CD8-positive, alpha-beta memory T cell (primary cell): ENCODE data around the gene HSPG2. TPM values are rescaled to one million over a fixed set of nuclear protein-coding genes. Genes with fewer than 3 reads are reported as not detected.
A peak's percentile ranks its signal among the peaks of the same experiment; 100 is the strongest.

Experiments used
- CTCF ChIA-PET: fragments of 350-600 bp; sonication (Branson Sonifier 250); formaldehyde crosslinking; loops from one replicate; lab custom pipeline; 2021; ENCODE audit warnings: antibody characterized with exemption; lab: Charles Lee
- POLR2A ChIA-PET: fragments of 350-600 bp; sonication (Branson Sonifier 250); formaldehyde crosslinking; loops from one replicate; lab custom pipeline; 2021; ENCODE audit warnings: antibody characterized with exemption; lab: Charles Lee
- DNase-seq, 5 donors: peaks; one replicate each; pipeline versions ENCODE4 v3.0.0 to v3.0.0-alpha.2; 2020 to 2022; ENCODE audit warnings: mixed read lengths in 1 of 5
- H3K27ac ChIP-seq: one replicate; pipeline ENCODE4 v1.7.0; 2013; ENCODE audit warnings: low read depth, mild to moderate bottlenecking, low read length, moderate library complexity
- H3K27me3 ChIP-seq: 2 replicates; pipeline ENCODE4 v1.7.0; 2013; ENCODE audit warnings: low read length, mild to moderate bottlenecking; ENCODE audit not compliant: insufficient read depth, poor library complexity, severe bottlenecking
- H3K36me3 ChIP-seq: 2 replicates; pipeline ENCODE4 v1.7.0; 2013; ENCODE audit warnings: mild to moderate bottlenecking, low read length, moderate library complexity; ENCODE audit not compliant: insufficient read depth
- H3K4me1 ChIP-seq: 2 replicates; pipeline ENCODE4 v1.7.0; 2013; ENCODE audit warnings: mild to moderate bottlenecking, low read length, moderate library complexity; ENCODE audit not compliant: insufficient read depth
- H3K4me3 ChIP-seq: 2 replicates; pipeline ENCODE4 v1.7.0; 2013; ENCODE audit warnings: mild to moderate bottlenecking, low read length
- H3K9me3 ChIP-seq: 2 replicates; pipeline ENCODE4 v1.7.0; 2013; ENCODE audit warnings: mild to moderate bottlenecking, low read length
- H3K27ac Mint-ChIP-seq, 8 donors: one replicate each; pipeline ENCODE4 v1.8.0; 2020 to 2021; ENCODE audit warnings: mixed read lengths in 8 of 8, mild to moderate bottlenecking in 6 of 8, inconsistent platforms in 3 of 8, moderate library complexity in 3 of 8
- H3K27me3 Mint-ChIP-seq, 2 donors: one replicate each; pipeline ENCODE4 v1.8.0; 2020 to 2021; ENCODE audit warnings: mixed read lengths in 2 of 2, mild to moderate bottlenecking in 1 of 2, moderate library complexity in 1 of 2
- H3K36me3 Mint-ChIP-seq, 3 donors: one replicate each; pipeline ENCODE4 v1.8.0; 2020 to 2021; ENCODE audit warnings: mixed read lengths in 3 of 3, inconsistent platforms in 1 of 3, mild to moderate bottlenecking in 1 of 3
- H3K4me1 Mint-ChIP-seq, 3 donors: one replicate each; pipeline ENCODE4 v1.8.0; 2020 to 2021; ENCODE audit warnings: mixed read lengths in 3 of 3, inconsistent platforms in 1 of 3, mild to moderate bottlenecking in 1 of 3
- H3K4me3 Mint-ChIP-seq, 7 donors: one replicate each; pipeline ENCODE4 v1.8.0; 2020 to 2021; ENCODE audit warnings: mixed read lengths in 7 of 7, mild to moderate bottlenecking in 6 of 7, moderate library complexity in 4 of 7, inconsistent platforms in 2 of 7
- H3K9me3 Mint-ChIP-seq, 5 donors: one replicate each; pipeline ENCODE4 v1.8.0; 2020 to 2022; ENCODE audit warnings: mixed read lengths in 5 of 5, mild to moderate bottlenecking in 3 of 5, moderate library complexity in 2 of 5, inconsistent platforms in 1 of 5
- polyA plus RNA-seq: library from polyadenylated mRNA; unstranded; fragments of 300-500 nt; fragmentation: Illumina TruSeq; gene quantifications from one replicate; pipeline ENCODE4 v1.2.3, GENCODE V29; 2021
- total RNA-seq, 2 experiments: library from RNA; stranded (reverse); gene quantifications; one replicate each; pipeline ENCODE4 v1.2.3, GENCODE V29; 2021

HSPG2 gene
- total and polyA plus RNA-seq, 3 experiments from 2014 or later, result 0.24 to 0.72 TPM; not detected in 1

DNA sequence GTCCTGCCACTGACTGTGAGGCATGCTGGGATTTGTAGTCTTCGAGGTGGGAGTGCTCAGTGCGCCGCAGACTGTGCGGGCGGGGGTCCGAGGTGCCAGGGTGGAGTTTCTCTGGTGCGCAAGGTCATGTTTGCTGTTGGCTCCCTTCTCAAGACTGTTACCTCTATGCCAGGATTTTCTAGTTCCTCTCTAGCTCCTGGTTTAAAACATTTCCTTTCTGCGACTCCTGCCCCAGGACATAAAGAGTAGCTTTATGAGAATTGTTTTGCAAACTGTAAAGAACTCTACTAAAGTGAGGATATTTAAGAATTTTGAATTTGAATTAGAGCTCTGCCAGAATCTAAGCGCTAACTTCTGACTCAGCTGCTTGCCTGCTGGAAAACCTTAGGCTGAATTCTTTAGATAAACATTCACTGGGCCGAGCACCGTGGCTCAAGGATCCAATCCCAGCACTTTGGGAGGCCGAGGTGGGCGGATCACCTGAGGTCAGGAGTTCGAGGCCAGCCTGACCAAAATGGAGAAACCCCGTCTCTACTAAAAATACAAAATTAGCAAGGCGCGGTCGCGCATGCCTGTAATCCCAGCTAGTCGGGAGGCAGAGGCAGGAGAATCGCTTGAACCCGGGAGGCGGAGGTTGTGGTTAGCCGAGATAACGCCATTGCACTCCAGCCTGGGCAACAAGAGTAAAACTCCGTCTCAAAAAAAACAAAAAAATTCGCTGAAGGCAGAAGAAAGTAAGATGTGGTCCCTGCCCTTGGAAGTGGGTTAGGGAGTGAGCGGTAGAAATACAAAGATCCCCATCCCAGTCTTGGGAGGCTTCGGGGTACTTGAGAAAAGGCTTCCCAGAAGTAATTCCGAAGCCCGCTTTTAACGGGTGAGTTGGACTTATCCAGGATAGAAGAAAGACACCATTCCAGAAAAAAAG, 153.2 kb downstream of the HSPG2 start:
- Mint-ChIP-seq H3K4me1 (peaks cover 21 to 35% (median 32%) of the 10 kb centered on the region in 3 donors), H3K27ac (peak overlapping the region; percentile 100), H3K27me3 (peaks cover 4 to 7% of the 10 kb centered on the region in 2 donors), H3K36me3 (peaks cover 0 to 14% (median 0%) of the 10 kb centered on the region in 3 donors), H3K4me3 (peak overlapping the region; percentile 91 to 99 (median 98)), H3K9me3 (peaks cover 0 to 2% (median 0%) of the 10 kb centered on the region in 5 donors)
- no peak for DNase-seq
- Histone ChIP-seq H3K27ac (peak overlapping the region; percentile 100), H3K36me3 (no peaks in the 10 kb centered on the region), H3K4me3 (peak overlapping the region; percentile 99), H3K4me1 (peaks cover 27% of the 10 kb centered on the region), H3K27me3 (no peaks in the 10 kb centered on the region), H3K9me3 (no peaks in the 10 kb centered on the region)
- ChIA-PET POLR2A (interaction anchor here (0.5 to 2.0 kb wide), 3 partner anchors 61 to 268 kb away, joined by 3 to 12 read pairs (median 5); partner anchors contain the start of gene CDC42), CTCF (no interaction called here)

DNA sequence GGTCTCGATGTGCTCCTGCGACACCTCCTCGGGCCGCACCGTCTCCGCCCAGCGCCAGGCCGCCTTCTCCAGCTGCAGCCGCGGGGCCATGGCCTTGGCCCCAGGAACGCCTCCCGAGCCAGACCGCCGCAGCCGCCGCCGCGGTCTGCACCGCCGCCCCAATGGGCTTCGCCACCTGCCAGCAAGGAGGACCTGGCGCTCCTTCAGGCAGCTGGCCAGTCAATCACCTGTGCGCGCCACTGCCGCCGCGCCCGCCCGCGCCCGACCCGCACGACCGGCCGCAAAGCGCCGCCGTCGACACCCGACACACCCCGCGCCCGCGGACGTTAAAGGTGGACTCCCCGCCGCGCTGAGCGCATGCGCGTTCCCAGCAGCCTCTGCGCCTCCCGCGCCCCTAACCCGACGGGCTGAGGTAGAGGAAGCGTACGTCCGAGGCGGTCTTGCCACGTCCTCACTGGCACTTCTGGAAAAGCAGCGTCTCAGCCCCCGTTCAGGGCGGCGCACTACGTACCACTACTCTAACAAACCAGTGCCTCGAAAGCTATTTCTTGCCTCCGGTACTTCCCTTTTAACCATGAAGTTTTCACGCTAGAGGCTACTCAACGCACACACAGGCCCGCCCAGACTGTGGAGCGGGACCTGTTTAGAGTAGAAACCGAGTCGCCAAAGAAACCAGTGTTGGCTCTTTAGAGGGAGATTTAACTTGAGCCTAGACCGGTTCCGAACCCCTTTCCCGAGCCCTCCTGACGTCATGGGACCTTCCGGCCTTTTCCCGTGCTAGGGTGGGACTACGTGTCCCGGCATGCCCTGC, 154.0 kb downstream of the HSPG2 start, which contains the start of gene USP48:
TSS of gene USP48 (minus strand) at position 282 of the 811 bp plus-strand sequence. CDS start at position 90, 192 bp downstream.
- Histone ChIP-seq H3K36me3 (no peaks in the 10 kb centered on the region), H3K27me3 (no peaks in the 10 kb centered on the region), H3K27ac (peak within 1 kb of the TSS; percentile 100), H3K4me1 (peaks cover 27% of the 10 kb centered on the region), H3K9me3 (no peaks in the 10 kb centered on the region), H3K4me3 (peak within 1 kb of the TSS; percentile 99)
- Mint-ChIP-seq H3K4me3 (peak within 1 kb of the TSS; percentile 91 to 99 (median 98)), H3K9me3 (peaks cover 0 to 2% (median 0%) of the 10 kb centered on the region in 5 donors), H3K27ac (peak within 1 kb of the TSS; percentile 100), H3K27me3 (peaks cover 0 to 7% of the 10 kb centered on the region in 2 donors), H3K4me1 (peaks cover 25 to 41% (median 36%) of the 10 kb centered on the region in 3 donors), H3K36me3 (peaks cover 0 to 17% (median 0%) of the 10 kb centered on the region in 3 donors)
- DNase-seq, result peak; percentile 94 to 98 (median 97)
- CTCF ChIA-PET, result interaction anchor here (1.2 to 1.9 kb wide), 3 partner anchors 13 to 257 kb away, joined by 3 to 7 read pairs (median 4); no protein-coding TSS in a partner anchor
- POLR2A ChIA-PET, result interaction anchor here (0.5 to 2.0 kb wide), 4 partner anchors 10 to 269 kb away, joined by 3 to 12 read pairs (median 4); partner anchors contain the start of gene CDC42

DNA sequence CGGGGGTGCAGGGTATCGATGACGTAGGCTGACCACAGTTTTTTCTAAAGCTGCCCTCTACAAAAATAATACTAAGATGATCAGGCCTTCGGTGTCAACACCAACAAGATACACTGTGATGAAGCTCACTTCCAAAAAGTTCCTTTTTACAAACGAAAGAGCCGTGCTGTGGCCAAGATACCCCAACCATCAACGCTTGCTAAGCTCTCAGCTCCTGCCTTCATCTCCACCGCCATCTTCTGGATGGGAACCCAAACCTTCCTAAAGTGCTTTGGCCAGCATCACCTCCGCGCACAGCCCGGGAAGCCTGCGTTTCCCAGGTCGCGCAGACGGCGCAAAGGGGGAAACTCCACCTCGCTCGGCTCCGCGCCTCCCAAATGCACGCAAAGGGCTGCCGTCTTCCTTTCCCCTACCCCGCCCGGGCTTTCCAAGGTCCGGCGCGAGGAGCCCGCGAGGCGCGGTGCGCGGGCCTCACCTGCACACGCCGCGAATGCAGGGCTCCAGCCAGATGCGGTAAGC, 154.7 kb downstream of the HSPG2 start:
- H3K36me3 Mint-ChIP-seq, result peaks cover 0 to 19% (median 0%) of the 10 kb centered on the region in 3 donors
- DNase-seq, result peak; percentile 37 to 60 (median 47)
- CTCF ChIA-PET, result interaction anchor here (1.0 to 1.9 kb wide), 6 partner anchors 12 to 258 kb away, joined by 3 to 7 read pairs (median 3); no protein-coding TSS in a partner anchor

DNA sequence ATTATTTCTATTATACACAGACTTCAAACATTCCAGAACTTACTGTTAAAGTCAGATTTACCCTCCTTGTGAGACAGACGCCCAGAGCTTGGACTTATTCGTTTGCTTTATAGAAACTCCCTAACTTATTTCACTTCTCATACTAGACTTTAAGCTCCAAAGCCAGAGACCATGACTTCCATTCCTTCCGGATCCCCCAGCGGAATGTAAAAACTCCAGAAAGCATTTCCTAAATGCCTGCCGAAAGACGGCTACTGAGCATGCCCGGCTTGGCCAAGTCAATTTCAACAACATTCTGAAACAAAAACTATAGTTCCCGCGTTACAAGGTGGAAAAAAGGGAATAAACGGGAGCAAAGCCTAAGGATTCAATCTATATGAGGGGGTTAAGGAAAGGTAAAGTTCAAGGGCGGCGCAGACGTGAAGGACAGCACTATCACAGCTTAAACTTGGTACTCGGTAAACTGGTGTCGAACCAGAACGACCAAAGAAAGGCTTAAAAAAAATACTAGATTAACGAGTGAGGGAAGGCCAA, 155.2 kb downstream of the HSPG2 start:
- Histone ChIP-seq H3K27ac (peak overlapping the region; percentile 100), H3K27me3 (no peaks in the 10 kb centered on the region), H3K36me3 (no peaks in the 10 kb centered on the region), H3K4me1 (peaks cover 27% of the 10 kb centered on the region), H3K4me3 (peak overlapping the region; percentile 99), H3K9me3 (no peaks in the 10 kb centered on the region)
- Mint-ChIP-seq H3K27me3 (peaks cover 0 to 5% of the 10 kb centered on the region in 2 donors), H3K4me1 (peaks cover 31 to 51% (median 46%) of the 10 kb centered on the region in 3 donors), H3K9me3 (peaks cover 0 to 2% (median 0%) of the 10 kb centered on the region in 5 donors), H3K27ac (peak overlapping the region; percentile 92 to 100 (median 100)), H3K36me3 (peaks cover 0 to 19% (median 0%) of the 10 kb centered on the region in 3 donors), H3K4me3 (peak overlapping the region; percentile 91 to 99 (median 98))
- ChIA-PET CTCF (interaction anchor here (1.0 to 1.9 kb wide), 6 partner anchors 12 to 258 kb away, joined by 3 to 7 read pairs (median 3); no protein-coding TSS in a partner anchor), POLR2A (interaction anchor here (0.6 to 2.0 kb wide), 5 partner anchors 8 to 271 kb away, joined by 3 to 12 read pairs (median 5); partner anchors contain the start of gene CDC42)
- no peak for DNase-seq

More for the DNA sequence above, 154.7 kb downstream of the HSPG2 start:
- Histone ChIP-seq H3K27ac (peak overlapping the region; percentile 100), H3K36me3 (no peaks in the 10 kb centered on the region), H3K9me3 (no peaks in the 10 kb centered on the region), H3K4me3 (peak overlapping the region; percentile 99), H3K27me3 (no peaks in the 10 kb centered on the region), H3K4me1 (peaks cover 27% of the 10 kb centered on the region)
- Mint-ChIP-seq H3K4me1 (peaks cover 28 to 46% (median 41%) of the 10 kb centered on the region in 3 donors), H3K4me3 (peak overlapping the region; percentile 91 to 99 (median 98)), H3K27me3 (peaks cover 0 to 5% of the 10 kb centered on the region in 2 donors), H3K9me3 (peaks cover 0 to 2% (median 0%) of the 10 kb centered on the region in 5 donors), H3K27ac (peak overlapping the region; percentile 92 to 100 (median 100))
- POLR2A ChIA-PET, result interaction anchor here (1.4 to 2.0 kb wide), 3 partner anchors 9 to 271 kb away, joined by 3 to 12 read pairs (median 5); partner anchors contain the start of gene CDC42

DNA sequence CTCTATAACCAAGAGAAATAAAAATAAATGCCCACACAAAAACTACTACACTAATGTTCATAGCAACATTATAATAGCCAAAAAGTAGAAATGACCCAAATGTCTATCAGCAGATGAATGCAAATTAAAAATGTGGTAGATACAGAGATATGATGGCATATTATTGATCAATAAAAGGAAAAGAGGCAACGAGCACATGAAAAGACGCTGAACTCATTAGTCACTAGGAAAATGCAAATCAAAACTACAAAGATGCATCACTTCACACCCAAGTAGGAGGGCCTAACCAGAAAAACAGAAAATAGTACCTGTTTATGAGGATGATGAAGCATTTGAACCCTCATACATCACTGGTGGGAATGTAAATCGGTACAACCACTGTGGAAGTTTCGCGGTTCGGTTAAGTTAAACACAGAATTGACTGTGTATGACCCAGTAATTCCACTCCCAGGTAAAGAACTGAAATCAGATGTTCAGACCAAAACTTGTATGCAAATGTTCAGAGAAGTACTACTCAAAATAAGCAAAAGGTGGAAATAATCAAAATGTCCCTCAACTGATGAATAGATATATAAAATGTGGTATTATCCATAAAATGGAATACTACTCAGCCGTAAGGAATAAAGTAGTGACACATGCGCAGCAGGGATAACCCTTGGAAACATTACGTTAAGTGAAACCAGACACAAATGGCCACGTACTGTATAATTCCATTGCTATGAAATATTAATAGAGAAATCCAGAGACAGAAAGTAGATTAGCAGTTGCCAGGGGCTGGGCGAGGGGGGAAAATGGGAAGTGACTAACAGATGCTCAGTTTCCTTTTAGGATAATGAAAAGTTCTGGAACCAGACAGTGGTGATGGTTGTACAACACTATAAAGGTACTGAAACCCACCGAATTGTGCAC, 157.2 kb downstream of the HSPG2 start:
- peak overlapping the region in 7 of 8 donors; percentile 38 to 83 (median 80) for H3K27ac Mint-ChIP-seq
- Histone ChIP-seq H3K27me3 (no peaks in the 10 kb centered on the region), H3K27ac (no peak overlapping the region), H3K4me3 (no peak overlapping the region), H3K9me3 (no peaks in the 10 kb centered on the region), H3K36me3 (no peaks in the 10 kb centered on the region), H3K4me1 (peaks cover 27% of the 10 kb centered on the region)
- ChIA-PET CTCF (no interaction called here), POLR2A (no interaction called here)
- peaks cover 0 to 5% of the 10 kb centered on the region in 2 donors for H3K27me3 Mint-ChIP-seq
- peaks cover 43 to 67% (median 63%) of the 10 kb centered on the region in 3 donors for H3K4me1 Mint-ChIP-seq
- peak overlapping the region; percentile 42 to 91 (median 67) for H3K4me3 Mint-ChIP-seq
- DNase-seq, result no peak
- peaks cover 0 to 2% (median 0%) of the 10 kb centered on the region in 5 donors for H3K9me3 Mint-ChIP-seq
- peaks cover 0 to 22% (median 0%) of the 10 kb centered on the region in 3 donors for H3K36me3 Mint-ChIP-seq

DNA sequence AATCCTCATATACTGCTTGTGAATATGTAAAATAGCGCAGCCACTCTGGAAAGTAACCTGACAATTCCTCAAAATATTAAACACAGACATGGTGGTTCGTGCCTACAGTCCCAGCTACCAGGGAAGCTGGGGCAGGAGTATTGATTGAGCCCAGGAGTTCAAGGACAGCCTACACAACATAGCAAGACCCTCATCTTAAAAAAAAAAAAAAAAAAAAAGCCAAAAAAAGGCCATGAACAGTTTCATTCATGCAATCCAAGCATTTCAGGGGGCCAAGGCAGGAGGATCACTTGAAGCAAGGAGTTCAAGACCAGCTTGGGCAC, 158.7 kb downstream of the HSPG2 start:
- no peak overlapping the region for H3K4me3 ChIP-seq
- Mint-ChIP-seq H3K4me1 (peaks cover 44 to 75% (median 67%) of the 10 kb centered on the region in 3 donors), H3K36me3 (peaks cover 0 to 21% (median 0%) of the 10 kb centered on the region in 3 donors), H3K4me3 (peak overlapping the region in 3 of 7 donors; percentile 5 to 65 (median 25)), H3K27ac (peak overlapping the region in 6 of 8 donors; percentile 26 to 85 (median 54)), H3K27me3 (peaks cover 0 to 4% of the 10 kb centered on the region in 2 donors), H3K9me3 (peaks cover 0 to under 1% (median 0%) of the 10 kb centered on the region in 5 donors)
- no peaks in the 10 kb centered on the region for H3K36me3 ChIP-seq
- H3K27me3 ChIP-seq, result no peaks in the 10 kb centered on the region
- no peak overlapping the region for H3K27ac ChIP-seq
- CTCF ChIA-PET, result no interaction called here
- POLR2A ChIA-PET, result no interaction called here
- peaks cover 27% of the 10 kb centered on the region for H3K4me1 ChIP-seq
- no peak for DNase-seq
- H3K9me3 ChIP-seq, result no peaks in the 10 kb centered on the region
